CD8-positive, alpha-beta memory T cell (primary cell): ENCODE results near the gene ALDH5A1. TPM values are rescaled to one million over a fixed set of nuclear protein-coding genes. Genes with fewer than 3 reads are reported as not detected.

Experiments used
- CTCF ChIA-PET: fragments of 350-600 bp; sonication (Branson Sonifier 250); formaldehyde crosslinking; loops from one replicate; lab custom pipeline; 2021; ENCODE audit warnings: antibody characterized with exemption; lab: Charles Lee
- POLR2A ChIA-PET: fragments of 350-600 bp; sonication (Branson Sonifier 250); formaldehyde crosslinking; loops from one replicate; lab custom pipeline; 2021; ENCODE audit warnings: antibody characterized with exemption; lab: Charles Lee
- DNase-seq, 5 donors: peaks; one replicate each; pipeline versions ENCODE4 v3.0.0 to v3.0.0-alpha.2; 2020 to 2022; ENCODE audit warnings: mixed read lengths in 1 of 5
- H3K27ac ChIP-seq: one replicate; pipeline ENCODE4 v1.7.0; 2013; ENCODE audit warnings: low read depth, mild to moderate bottlenecking, low read length, moderate library complexity
- H3K27me3 ChIP-seq: 2 replicates; pipeline ENCODE4 v1.7.0; 2013; ENCODE audit warnings: low read length, mild to moderate bottlenecking; ENCODE audit not compliant: insufficient read depth, poor library complexity, severe bottlenecking
- H3K36me3 ChIP-seq: 2 replicates; pipeline ENCODE4 v1.7.0; 2013; ENCODE audit warnings: mild to moderate bottlenecking, low read length, moderate library complexity; ENCODE audit not compliant: insufficient read depth
- H3K4me1 ChIP-seq: 2 replicates; pipeline ENCODE4 v1.7.0; 2013; ENCODE audit warnings: mild to moderate bottlenecking, low read length, moderate library complexity; ENCODE audit not compliant: insufficient read depth
- H3K4me3 ChIP-seq: 2 replicates; pipeline ENCODE4 v1.7.0; 2013; ENCODE audit warnings: mild to moderate bottlenecking, low read length
- H3K9me3 ChIP-seq: 2 replicates; pipeline ENCODE4 v1.7.0; 2013; ENCODE audit warnings: mild to moderate bottlenecking, low read length
- H3K27ac Mint-ChIP-seq, 8 donors: one replicate each; pipeline ENCODE4 v1.8.0; 2020 to 2021; ENCODE audit warnings: mixed read lengths in 8 of 8, mild to moderate bottlenecking in 6 of 8, inconsistent platforms in 3 of 8, moderate library complexity in 3 of 8
- H3K27me3 Mint-ChIP-seq, 2 donors: one replicate each; pipeline ENCODE4 v1.8.0; 2020 to 2021; ENCODE audit warnings: mixed read lengths in 2 of 2, mild to moderate bottlenecking in 1 of 2, moderate library complexity in 1 of 2
- H3K36me3 Mint-ChIP-seq, 3 donors: one replicate each; pipeline ENCODE4 v1.8.0; 2020 to 2021; ENCODE audit warnings: mixed read lengths in 3 of 3, inconsistent platforms in 1 of 3, mild to moderate bottlenecking in 1 of 3
- H3K4me1 Mint-ChIP-seq, 3 donors: one replicate each; pipeline ENCODE4 v1.8.0; 2020 to 2021; ENCODE audit warnings: mixed read lengths in 3 of 3, inconsistent platforms in 1 of 3, mild to moderate bottlenecking in 1 of 3
- H3K4me3 Mint-ChIP-seq, 7 donors: one replicate each; pipeline ENCODE4 v1.8.0; 2020 to 2021; ENCODE audit warnings: mixed read lengths in 7 of 7, mild to moderate bottlenecking in 6 of 7, moderate library complexity in 4 of 7, inconsistent platforms in 2 of 7
- H3K9me3 Mint-ChIP-seq, 5 donors: one replicate each; pipeline ENCODE4 v1.8.0; 2020 to 2022; ENCODE audit warnings: mixed read lengths in 5 of 5, mild to moderate bottlenecking in 3 of 5, moderate library complexity in 2 of 5, inconsistent platforms in 1 of 5
- polyA plus RNA-seq: library from polyadenylated mRNA; unstranded; fragments of 300-500 nt; fragmentation: Illumina TruSeq; gene quantifications from one replicate; pipeline ENCODE4 v1.2.3, GENCODE V29; 2021
- total RNA-seq, 2 experiments: library from RNA; stranded (reverse); gene quantifications; one replicate each; pipeline ENCODE4 v1.2.3, GENCODE V29; 2021

ALDH5A1 gene
- total and polyA plus RNA-seq, 3 experiments from 2014 or later = 11.8 to 15.4 (median 13.2) TPM

DNA sequence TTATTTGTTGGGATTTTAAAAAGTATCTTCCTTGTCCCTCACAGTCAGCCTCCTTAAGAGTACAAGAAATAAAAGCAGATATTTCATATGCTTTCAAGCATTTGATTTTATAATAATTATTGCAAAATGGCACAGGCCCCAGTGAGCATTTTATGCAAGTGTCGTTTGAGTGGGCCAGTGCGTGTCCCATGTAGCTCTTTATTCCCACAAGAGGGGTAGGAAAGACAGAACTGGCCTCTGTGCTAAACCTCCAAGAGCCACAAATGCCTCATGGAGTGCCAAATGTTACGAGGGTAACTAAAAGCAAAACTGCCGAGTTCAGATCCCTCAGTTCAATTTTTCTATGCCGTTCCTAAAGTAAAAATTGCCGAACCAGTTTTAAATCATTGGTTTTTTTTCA, 18.1 kb upstream of the ALDH5A1 start:
- H3K4me1 ChIP-seq = no peaks in the 10 kb centered on the region
- H3K9me3 ChIP-seq = no peaks in the 10 kb centered on the region
- no peak for DNase-seq
- no peaks in the 10 kb centered on the region for H3K9me3 Mint-ChIP-seq
- no peak overlapping the region for H3K4me3 Mint-ChIP-seq
- H3K36me3 Mint-ChIP-seq = no peaks in the 10 kb centered on the region
- no peaks in the 10 kb centered on the region for H3K4me1 Mint-ChIP-seq
- no peak overlapping the region for H3K4me3 ChIP-seq
- H3K27ac Mint-ChIP-seq = no peak overlapping the region
- ChIA-PET CTCF (no interaction called here), POLR2A (no interaction called here)
- no peaks in the 10 kb centered on the region for H3K27me3 Mint-ChIP-seq
- no peaks in the 10 kb centered on the region for H3K36me3 ChIP-seq
- no peaks in the 10 kb centered on the region for H3K27me3 ChIP-seq
- no peak overlapping the region for H3K27ac ChIP-seq

DNA sequence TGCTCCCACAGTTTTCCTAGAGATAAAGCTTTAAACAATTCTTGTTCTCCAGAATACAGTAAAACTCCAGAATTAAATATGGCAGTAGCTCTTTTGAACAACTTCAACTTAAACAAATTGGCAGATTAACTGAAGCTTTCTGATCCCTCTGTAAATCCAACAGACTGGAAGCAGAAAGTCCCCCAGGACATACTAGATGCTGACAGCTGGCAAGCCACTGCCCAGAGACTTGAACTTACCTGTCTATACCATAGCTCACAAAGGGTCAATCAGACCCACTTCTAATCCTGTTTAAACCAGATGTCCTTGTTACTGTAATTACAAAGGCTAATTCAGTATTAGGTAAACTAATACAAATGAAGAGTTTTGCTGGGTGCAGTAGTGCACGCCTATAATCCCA, 17.7 kb upstream of the ALDH5A1 start:
- Histone ChIP-seq H3K36me3 (no peaks in the 10 kb centered on the region), H3K9me3 (no peaks in the 10 kb centered on the region), H3K4me3 (no peak overlapping the region), H3K27me3 (no peaks in the 10 kb centered on the region), H3K27ac (no peak overlapping the region), H3K4me1 (no peaks in the 10 kb centered on the region)
- no peak overlapping the region for H3K27ac Mint-ChIP-seq
- H3K4me3 Mint-ChIP-seq = no peak overlapping the region
- H3K36me3 Mint-ChIP-seq = no peaks in the 10 kb centered on the region
- POLR2A ChIA-PET = no interaction called here
- CTCF ChIA-PET = no interaction called here
- H3K27me3 Mint-ChIP-seq = no peaks in the 10 kb centered on the region
- no peak for DNase-seq
- H3K4me1 Mint-ChIP-seq = no peaks in the 10 kb centered on the region
- no peaks in the 10 kb centered on the region for H3K9me3 Mint-ChIP-seq

DNA sequence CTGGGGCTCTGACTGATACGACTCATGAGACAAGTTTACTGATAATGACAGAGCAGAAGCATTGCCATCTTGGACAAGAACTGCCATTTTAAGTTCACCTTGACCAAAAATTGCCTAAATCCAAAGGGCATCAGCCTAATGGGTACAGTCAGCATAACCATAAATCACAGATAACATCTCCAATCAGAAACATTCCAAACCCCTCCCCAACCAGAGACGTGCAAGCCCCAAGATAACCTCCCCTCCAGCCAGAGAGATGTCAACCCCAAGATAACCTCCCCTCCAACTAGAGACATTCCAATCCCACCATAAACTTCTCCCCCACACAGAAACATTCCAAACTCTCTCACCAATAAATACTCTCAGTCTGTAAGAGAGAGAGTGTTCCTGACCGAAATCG, 15.9 kb upstream of the ALDH5A1 start:
- Mint-ChIP-seq H3K4me3 (no peak overlapping the region), H3K27me3 (no peaks in the 10 kb centered on the region), H3K4me1 (no peaks in the 10 kb centered on the region), H3K27ac (no peak overlapping the region), H3K36me3 (no peaks in the 10 kb centered on the region), H3K9me3 (no peaks in the 10 kb centered on the region)
- no peak for DNase-seq
- H3K36me3 ChIP-seq = no peaks in the 10 kb centered on the region
- H3K9me3 ChIP-seq = no peaks in the 10 kb centered on the region
- no peaks in the 10 kb centered on the region for H3K27me3 ChIP-seq
- CTCF ChIA-PET = interaction anchor here (1.0 kb wide), 1 partner anchor 16 kb away, joined by 3 read pairs; the partner anchor contains the start of gene ALDH5A1
- POLR2A ChIA-PET = no interaction called here
- no peak overlapping the region for H3K4me3 ChIP-seq
- H3K27ac ChIP-seq = no peak overlapping the region
- no peaks in the 10 kb centered on the region for H3K4me1 ChIP-seq

DNA sequence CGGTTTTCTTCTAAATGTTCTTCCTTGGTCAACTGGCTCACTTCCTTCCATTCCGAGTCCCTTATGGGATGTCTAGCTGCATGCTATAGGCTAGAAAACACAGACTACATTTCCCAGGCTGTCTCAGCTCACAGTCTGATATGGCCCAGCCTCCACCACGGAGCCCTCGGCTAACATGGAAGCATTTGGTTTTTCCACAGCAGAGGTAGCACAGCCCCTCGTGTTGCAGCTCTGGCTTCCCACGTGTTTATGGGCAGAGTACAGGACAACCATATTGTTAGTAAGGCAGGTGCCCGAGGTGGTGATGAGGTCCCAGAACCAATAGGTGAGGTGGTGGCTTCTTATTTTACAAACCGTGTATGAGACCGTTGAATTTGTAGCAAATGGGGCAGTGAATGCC, 14.1 kb upstream of the ALDH5A1 start:
- H3K27ac ChIP-seq = no peak overlapping the region
- no peak for DNase-seq
- CTCF ChIA-PET = no interaction called here
- no peak overlapping the region for H3K4me3 Mint-ChIP-seq
- no peaks in the 10 kb centered on the region for H3K36me3 Mint-ChIP-seq
- no peak overlapping the region for H3K4me3 ChIP-seq
- no peaks in the 10 kb centered on the region for H3K27me3 ChIP-seq
- no peaks in the 10 kb centered on the region for H3K9me3 ChIP-seq
- POLR2A ChIA-PET = no interaction called here
- H3K9me3 Mint-ChIP-seq = no peaks in the 10 kb centered on the region
- H3K36me3 ChIP-seq = no peaks in the 10 kb centered on the region
- H3K27ac Mint-ChIP-seq = peak overlapping the region in 1 of 8 donors; percentile 4
- no peaks in the 10 kb centered on the region for H3K4me1 ChIP-seq
- H3K27me3 Mint-ChIP-seq = no peaks in the 10 kb centered on the region
- H3K4me1 Mint-ChIP-seq = no peaks in the 10 kb centered on the region

DNA sequence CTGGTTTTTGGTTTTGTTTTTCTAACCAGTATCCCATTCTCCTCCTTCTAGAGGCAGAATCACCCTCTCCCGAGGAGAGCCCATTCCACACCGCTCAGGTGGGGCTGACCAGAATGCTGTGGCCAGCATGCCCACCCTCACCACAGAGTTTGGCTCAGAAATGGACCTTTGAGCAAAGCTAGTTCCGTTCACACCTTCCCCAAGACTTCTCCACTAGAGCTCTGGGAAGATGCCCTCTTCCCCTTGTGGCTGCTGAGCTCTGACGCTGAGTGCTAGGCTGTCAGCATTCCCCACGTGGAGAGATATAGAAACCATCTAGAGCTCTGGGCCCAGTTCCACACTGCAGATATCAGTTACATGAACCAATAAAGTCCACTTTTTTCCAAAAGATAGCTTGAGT, 13.3 kb upstream of the ALDH5A1 start:
- H3K36me3 ChIP-seq = no peaks in the 10 kb centered on the region
- H3K4me1 ChIP-seq = no peaks in the 10 kb centered on the region
- no peaks in the 10 kb centered on the region for H3K9me3 ChIP-seq
- no peak overlapping the region for H3K27ac ChIP-seq
- Mint-ChIP-seq H3K27me3 (no peaks in the 10 kb centered on the region), H3K4me1 (peaks cover 0 to 5% (median 4%) of the 10 kb centered on the region in 3 donors), H3K9me3 (no peaks in the 10 kb centered on the region), H3K36me3 (no peaks in the 10 kb centered on the region), H3K27ac (no peak overlapping the region), H3K4me3 (no peak overlapping the region)
- ChIA-PET POLR2A (no interaction called here), CTCF (no interaction called here)
- H3K4me3 ChIP-seq = no peak overlapping the region
- no peaks in the 10 kb centered on the region for H3K27me3 ChIP-seq
- DNase-seq = no peak

DNA sequence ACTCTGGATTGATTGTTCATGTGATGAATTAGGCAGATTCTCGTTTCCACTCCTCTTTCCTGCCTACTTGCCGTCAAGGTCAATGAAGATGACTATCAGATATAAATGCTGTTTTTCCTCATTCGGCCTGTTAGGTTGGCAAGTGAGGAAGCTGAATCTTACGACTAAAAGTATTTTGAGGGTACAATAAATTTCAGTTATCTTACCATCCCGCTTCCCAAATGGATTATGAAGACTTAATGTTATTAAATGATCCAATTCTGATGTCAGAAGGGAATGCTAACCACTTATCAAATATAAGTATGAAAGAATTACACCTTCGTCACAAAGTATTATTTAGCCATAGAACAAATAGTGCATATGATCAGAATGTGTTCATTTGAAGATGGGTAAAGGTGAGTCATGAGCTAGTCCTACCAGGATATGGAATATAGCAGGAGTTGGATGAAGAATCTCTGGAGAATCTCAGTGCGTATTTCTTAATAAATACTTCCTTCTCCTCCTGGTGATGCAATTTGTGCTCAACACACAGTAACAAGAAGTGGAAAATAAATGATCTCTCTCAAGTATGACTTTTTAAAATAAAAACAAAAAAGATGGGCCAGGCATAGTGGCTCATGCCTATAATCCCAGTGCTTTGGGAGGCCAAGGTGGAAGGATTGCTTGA, 10.0 kb upstream of the ALDH5A1 start:
- no peaks in the 10 kb centered on the region for H3K27me3 ChIP-seq
- CTCF ChIA-PET = interaction anchor here (1.2 kb wide), 1 partner anchor 10 kb away, joined by 3 read pairs; the partner anchor contains the start of gene ALDH5A1
- peaks cover 0 to 5% (median 4%) of the 10 kb centered on the region in 3 donors for H3K4me1 Mint-ChIP-seq
- no peaks in the 10 kb centered on the region for H3K9me3 ChIP-seq
- H3K36me3 Mint-ChIP-seq = peaks cover 0 to 6% (median 0%) of the 10 kb centered on the region in 3 donors
- no peaks in the 10 kb centered on the region for H3K9me3 Mint-ChIP-seq
- H3K4me3 ChIP-seq = no peak overlapping the region
- H3K27ac ChIP-seq = no peak overlapping the region
- no peak for DNase-seq
- H3K27ac Mint-ChIP-seq = no peak overlapping the region
- no peaks in the 10 kb centered on the region for H3K4me1 ChIP-seq
- H3K36me3 ChIP-seq = no peaks in the 10 kb centered on the region
- POLR2A ChIA-PET = no interaction called here
- H3K4me3 Mint-ChIP-seq = no peak overlapping the region
- no peaks in the 10 kb centered on the region for H3K27me3 Mint-ChIP-seq

DNA sequence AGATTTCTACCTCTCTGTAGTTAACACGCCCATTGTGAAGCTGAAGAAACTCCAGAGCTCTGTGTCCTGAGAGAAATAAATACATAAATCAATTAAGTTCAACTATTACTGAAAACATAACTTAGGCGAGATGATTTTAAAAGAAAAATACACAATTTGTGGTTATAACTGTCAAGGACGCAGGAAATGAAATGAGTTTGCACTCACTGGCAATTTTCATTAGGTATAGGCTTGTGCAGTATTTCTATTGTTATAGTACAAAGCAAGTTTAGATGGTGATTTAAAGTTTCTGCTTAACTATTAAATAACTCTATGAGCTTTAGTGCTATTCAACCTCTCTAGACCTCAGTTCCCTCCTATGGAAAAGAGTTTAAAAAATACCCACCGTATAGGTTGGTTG, 8.7 kb upstream of the ALDH5A1 start:
- DNase-seq = no peak
- Mint-ChIP-seq H3K4me3 (peak overlapping the region in 1 of 7 donors; percentile 23), H3K9me3 (no peaks in the 10 kb centered on the region), H3K4me1 (peaks cover 0 to 5% (median 4%) of the 10 kb centered on the region in 3 donors), H3K27me3 (no peaks in the 10 kb centered on the region), H3K27ac (peak overlapping the region in 1 of 8 donors; percentile 32), H3K36me3 (peaks cover 0 to 6% (median 0%) of the 10 kb centered on the region in 3 donors)
- H3K4me3 ChIP-seq = no peak overlapping the region
- no peaks in the 10 kb centered on the region for H3K27me3 ChIP-seq
- POLR2A ChIA-PET = no interaction called here
- no peaks in the 10 kb centered on the region for H3K36me3 ChIP-seq
- H3K4me1 ChIP-seq = no peaks in the 10 kb centered on the region
- no peak overlapping the region for H3K27ac ChIP-seq
- CTCF ChIA-PET = interaction anchor here (1.1 kb wide), 1 partner anchor 8 kb away, joined by 3 read pairs; no protein-coding TSS in a partner anchor
- no peaks in the 10 kb centered on the region for H3K9me3 ChIP-seq

DNA sequence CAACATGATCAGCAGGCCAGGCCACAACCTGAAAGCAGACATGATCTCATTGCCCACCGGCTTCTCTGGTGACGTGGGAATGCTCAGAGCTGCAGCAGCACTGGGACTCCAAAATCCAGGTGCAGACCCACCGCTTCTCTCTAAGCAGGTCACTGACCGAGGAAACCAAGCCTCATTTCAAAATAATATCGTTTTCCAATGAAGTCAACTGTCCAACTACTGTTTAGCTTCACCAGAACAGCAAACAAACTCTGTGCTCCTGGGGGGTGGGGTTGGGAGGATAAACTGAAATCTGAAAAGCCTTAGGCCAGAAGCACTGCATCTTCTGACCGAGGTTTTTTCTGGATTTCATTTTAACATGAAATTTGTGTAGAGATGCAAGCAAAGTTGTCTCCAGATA, 5.3 kb upstream of the ALDH5A1 start, which contains the start of gene GPLD1:
Gene GPLD1, minus strand, starts transcription at position 109 of the 400 bp plus-strand sequence. Its CDS starts 67 bp downstream, at position 42.
- Mint-ChIP-seq H3K4me1 (peaks cover 13 to 24% (median 16%) of the 10 kb centered on the region in 3 donors), H3K36me3 (peaks cover 0 to 6% (median 0%) of the 10 kb centered on the region in 3 donors), H3K27ac (peak within 1 kb of the TSS in 1 of 8 donors; percentile 9), H3K9me3 (no peaks in the 10 kb centered on the region), H3K4me3 (no peak within 1 kb of the TSS), H3K27me3 (no peaks in the 10 kb centered on the region)
- no peak within 1 kb of the TSS for H3K27ac ChIP-seq
- DNase-seq = no peak
- ChIA-PET CTCF (no interaction called here), POLR2A (no interaction called here)
- H3K4me1 ChIP-seq = peaks cover 10% of the 10 kb centered on the region
- no peak within 1 kb of the TSS for H3K4me3 ChIP-seq
- H3K36me3 ChIP-seq = no peaks in the 10 kb centered on the region
- H3K27me3 ChIP-seq = no peaks in the 10 kb centered on the region
- no peaks in the 10 kb centered on the region for H3K9me3 ChIP-seq
